Activated CD8-positive, alpha-beta memory T cell treated with anti-CD3 and anti-CD28 coated beads, Interleukin-2, amount 50 U/mL, for 48 hours (primary cell): ENCODE results near the gene KRT20.
"Not testable (repeated sequence)": the region's sequence is repeated elsewhere in the genome, so short reads cannot be mapped to it uniquely, and the experiment has no call there.

Experiments
- DNase-seq: peaks from one replicate; pipeline ENCODE4 v3.0.0-alpha.2; 2020

KRT20 gene

GRCh38 chr17:40896916-40897455, 11.9 kb upstream of the KRT20 start:
- no peak for DNase-seq

GRCh38 chr17:40895106-40895730, 10.2 kb upstream of the KRT20 start:
- no peak for DNase-seq

GRCh38 chr17:40888196-40888720, 3.2 kb upstream of the KRT20 start:
- DNase-seq, result no peak

- no peak for DNase-seq
Measured at GRCh38 chr17:40886090-40886489, 1.0 kb upstream of the KRT20 start.

- DNase-seq, result no peak
Measured at GRCh38 chr17:40883626-40884334, 1.3 kb downstream of the KRT20 start.

- no peak for DNase-seq
Measured at GRCh38 chr17:40883031-40883430, 2.0 kb downstream of the KRT20 start.

- no peak for DNase-seq
Measured at GRCh38 chr17:40879026-40879425, 6.0 kb downstream of the KRT20 start.

GRCh38 chr17:40878044-40878443, 7.0 kb downstream of the KRT20 start:
- no peak for DNase-seq

- DNase-seq, result no peak
Measured at GRCh38 chr17:40873801-40874200, 11.2 kb downstream of the KRT20 start.

- no peak for DNase-seq
Measured at GRCh38 chr17:40873255-40873654, 11.8 kb downstream of the KRT20 start.

- DNase-seq, result no peak
Measured at GRCh38 chr17:40872416-40872815, 12.6 kb downstream of the KRT20 start.

- no peak for DNase-seq
Measured at GRCh38 chr17:40871316-40871715, 13.7 kb downstream of the KRT20 start.

- DNase-seq, result no peak
Measured at GRCh38 chr17:40870136-40870535, 14.9 kb downstream of the KRT20 start.

GRCh38 chr17:40866838-40867237, 18.2 kb downstream of the KRT20 start, which contains the start of gene KRT12:
Gene KRT12, minus strand, starts transcription at chr17:40867223. Its CDS starts 37 bp downstream, at chr17:40867186.
- no peak for DNase-seq

- no peak for DNase-seq
Measured at GRCh38 chr17:40864661-40865390, 20.2 kb downstream of the KRT20 start.

GRCh38 chr17:40862985-40863733, 21.9 kb downstream of the KRT20 start:
- DNase-seq, result peak; percentile 54

GRCh38 chr17:40859536-40859935, 25.5 kb downstream of the KRT20 start:
- no peak for DNase-seq

GRCh38 chr17:40858667-40859066, 26.4 kb downstream of the KRT20 start:
- not testable (repeated sequence) for DNase-seq

GRCh38 chr17:40857535-40857934, 27.5 kb downstream of the KRT20 start:
- DNase-seq, result no peak

- no peak for DNase-seq
Measured at GRCh38 chr17:40854175-40854814, 30.7 kb downstream of the KRT20 start.

GRCh38 chr17:40852364-40852763, 32.7 kb downstream of the KRT20 start:
- DNase-seq, result no peak
